Urinary bladder (tissue), 4 donors: Measurements from ENCODE around the gene DRG2. TPM values are rescaled to one million over a fixed set of nuclear protein-coding genes. Genes with fewer than 3 reads are reported as not detected.

Experiments
- DNase-seq: peaks from one replicate; pipeline ENCODE4 v3.0.0-alpha.2; 2015; ENCODE audit errors: extremely low spot score
- H3K27ac ChIP-seq: one replicate; pipeline ENCODE4 v1.5.1; 2013; ENCODE audit warnings: low read depth, mild to moderate bottlenecking, moderate library complexity
- H3K36me3 ChIP-seq: one replicate; pipeline ENCODE4 v1.6.1; 2013; ENCODE audit warnings: mild to moderate bottlenecking, moderate library complexity; ENCODE audit not compliant: insufficient read depth
- H3K4me1 ChIP-seq: one replicate; pipeline ENCODE4 v1.6.1; 2013; ENCODE audit warnings: mild to moderate bottlenecking, moderate library complexity; ENCODE audit not compliant: insufficient read depth
- H3K4me3 ChIP-seq: one replicate; pipeline ENCODE4 v1.5.1; 2013; ENCODE audit warnings: low read depth, low read length
- WGBS: extraction: QIAGEN DNeasy Blood & Tissue Kit; methylation state at CpG from one replicate; pipeline ENCODE4 v1.1.7; 2013; 5-methylcytosine and 5-hydroxymethylcytosine counted together
- polyA plus RNA-seq: library from polyadenylated mRNA; stranded (reverse); fragments of 200-250 nt; gene quantifications from one replicate; pipeline ENCODE4 v1.2.3, GENCODE V29; 2013
- total RNA-seq: library from RNA; depleted of rRNA; stranded (reverse); fragments of >200 nt; gene quantifications from one replicate; pipeline ENCODE4 v1.2.3, GENCODE V29; 2014
- donor health status: healthy with polysubstance abuse.
- donor health status: healthy.

DRG2 gene
- total and polyA plus RNA-seq, 2 donors: 20.3 to 35.9 TPM

GRCh38 chr17:18059283-18059682, 28.5 kb upstream of the DRG2 start:
- H3K36me3 ChIP-seq: peaks cover 4% of the 10 kb centered on the region
- no peak for DNase-seq
- WGBS: 73% methylated on average over 5 of the region's 5 CpGs
- no peak overlapping the region for H3K27ac ChIP-seq
- H3K4me1 ChIP-seq: no peaks in the 10 kb centered on the region
- no peak overlapping the region for H3K4me3 ChIP-seq

GRCh38 chr17:18064053-18064452, 23.7 kb upstream of the DRG2 start:
- Histone ChIP-seq H3K36me3 (peaks cover 4% of the 10 kb centered on the region), H3K4me1 (no peaks in the 10 kb centered on the region), H3K4me3 (no peak overlapping the region), H3K27ac (no peak overlapping the region)
- 73% methylated on average over 2 of the region's 2 CpGs for WGBS
- DNase-seq: no peak

DNA sequence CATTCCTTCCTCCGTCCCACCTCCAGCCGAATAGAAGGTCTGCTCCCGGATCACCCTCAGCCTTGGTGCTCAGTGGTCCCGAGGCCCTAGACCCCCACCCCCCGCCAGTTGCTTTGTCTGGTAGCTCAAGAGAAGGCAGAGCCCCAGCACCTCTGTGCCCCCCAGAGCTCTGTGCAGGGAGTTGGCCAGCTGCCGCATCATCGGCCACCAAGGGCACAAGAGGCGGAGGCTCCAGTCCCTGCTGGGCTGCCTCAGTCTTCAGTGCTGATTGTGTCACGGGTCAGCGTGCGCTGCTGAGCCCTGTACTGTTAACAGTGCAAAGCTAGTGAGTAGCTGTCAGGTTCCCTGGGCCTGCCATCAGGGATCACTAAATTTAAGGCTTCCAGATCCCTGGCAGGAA, 22.2 kb upstream of the DRG2 start:
- Histone ChIP-seq H3K36me3 (peaks cover 4% of the 10 kb centered on the region), H3K4me1 (no peaks in the 10 kb centered on the region), H3K4me3 (no peak overlapping the region), H3K27ac (no peak overlapping the region)
- DNase-seq: no peak
- WGBS: 95% methylated on average over 11 of the region's 11 CpGs

- Histone ChIP-seq H3K4me3 (no peak overlapping the region), H3K4me1 (no peaks in the 10 kb centered on the region), H3K36me3 (peaks cover 1% of the 10 kb centered on the region), H3K27ac (no peak overlapping the region)
- WGBS: 93% methylated on average over 4 of the region's 4 CpGs
- DNase-seq: no peak
These were observed 20.9 kb upstream of the DRG2 start for GRCh38 chr17:18066866-18067265.

- DNase-seq: no peak
- over 99% methylated on average over 2 of the region's 2 CpGs for WGBS
- no peak overlapping the region for H3K4me3 ChIP-seq
- H3K36me3 ChIP-seq: no peaks in the 10 kb centered on the region
- H3K4me1 ChIP-seq: no peaks in the 10 kb centered on the region
- no peak overlapping the region for H3K27ac ChIP-seq
These were observed 18.6 kb upstream of the DRG2 start for GRCh38 chr17:18069101-18069500.

- Histone ChIP-seq H3K4me1 (no peaks in the 10 kb centered on the region), H3K4me3 (no peak overlapping the region), H3K36me3 (no peaks in the 10 kb centered on the region), H3K27ac (no peak overlapping the region)
- DNase-seq: no peak
- WGBS: 11% methylated on average over 8 of the region's 8 CpGs
These were observed 16.8 kb upstream of the DRG2 start for GRCh38 chr17:18070861-18071340.

- H3K4me3 ChIP-seq: no peak overlapping the region
- no peaks in the 10 kb centered on the region for H3K4me1 ChIP-seq
- no peak overlapping the region for H3K27ac ChIP-seq
- H3K36me3 ChIP-seq: no peaks in the 10 kb centered on the region
- no peak for DNase-seq
These were observed 16.0 kb upstream of the DRG2 start for GRCh38 chr17:18071751-18072150.

DNA sequence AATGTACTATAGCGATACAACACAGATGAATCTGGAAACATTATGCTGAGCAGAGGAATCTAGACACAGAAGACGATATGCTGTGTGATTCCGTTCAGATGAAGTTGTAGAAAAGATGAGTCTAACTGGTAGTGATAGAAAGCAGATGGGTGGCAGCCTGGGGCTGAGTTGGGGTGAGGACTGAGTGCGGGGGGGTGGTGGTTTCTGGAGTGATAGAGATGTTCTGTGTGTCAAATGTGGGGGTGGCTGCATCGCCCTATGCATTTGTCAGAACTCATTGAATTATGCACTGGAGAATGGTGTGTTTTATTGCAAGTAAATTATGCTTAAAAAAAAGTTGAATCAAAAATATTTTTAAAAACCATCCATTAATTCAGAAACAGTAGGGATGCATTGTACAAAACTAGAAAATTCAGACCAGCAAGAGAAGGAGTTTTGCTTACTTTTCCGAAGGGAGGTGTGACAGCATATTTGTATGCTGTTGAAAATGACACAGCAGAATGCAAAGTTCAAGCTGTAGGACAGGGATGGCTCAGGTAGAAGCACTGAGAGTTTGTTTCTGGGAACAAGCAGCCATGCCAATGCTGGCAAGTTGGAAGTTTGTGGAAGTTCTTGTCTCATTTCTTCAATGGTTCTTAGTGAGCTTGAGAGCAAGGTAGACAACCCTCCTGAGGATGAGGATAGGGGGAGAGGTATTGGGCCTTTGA, 13.0 kb upstream of the DRG2 start:
- no peak for DNase-seq
- Histone ChIP-seq H3K4me1 (no peaks in the 10 kb centered on the region), H3K27ac (no peak overlapping the region), H3K36me3 (no peaks in the 10 kb centered on the region), H3K4me3 (no peak overlapping the region)
- WGBS: 67% methylated on average over 6 of the region's 6 CpGs

DNA sequence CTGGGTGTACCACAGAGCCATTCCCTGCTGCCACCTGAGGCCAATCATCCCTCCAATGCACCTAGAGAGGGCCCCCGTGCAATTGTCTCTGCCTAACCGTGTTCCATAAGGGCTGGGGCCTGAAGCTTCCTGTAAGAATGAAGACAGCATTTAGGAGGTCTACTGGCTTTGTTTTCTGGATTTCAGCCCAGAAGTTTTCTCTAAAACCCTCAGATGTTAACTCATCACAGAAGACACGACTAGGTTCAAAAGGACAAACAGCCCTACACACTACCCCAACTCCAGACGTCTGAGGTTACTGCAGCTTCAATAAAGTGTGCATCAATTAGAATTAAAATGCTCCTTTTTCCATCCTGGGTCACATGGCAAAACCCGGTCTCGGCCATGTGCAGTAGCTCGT, 10.8 kb upstream of the DRG2 start:
- H3K4me1 ChIP-seq: no peaks in the 10 kb centered on the region
- no peak overlapping the region for H3K4me3 ChIP-seq
- WGBS: 35% methylated on average over 7 of the region's 7 CpGs
- H3K36me3 ChIP-seq: no peaks in the 10 kb centered on the region
- DNase-seq: no peak
- no peak overlapping the region for H3K27ac ChIP-seq

- no peak for DNase-seq
- Histone ChIP-seq H3K36me3 (no peaks in the 10 kb centered on the region), H3K27ac (no peak overlapping the region), H3K4me1 (no peaks in the 10 kb centered on the region), H3K4me3 (no peak overlapping the region)
- 66% methylated on average over 4 of the region's 4 CpGs for WGBS
These were observed 8.2 kb upstream of the DRG2 start for GRCh38 chr17:18079543-18079942.

- Histone ChIP-seq H3K4me1 (no peaks in the 10 kb centered on the region), H3K36me3 (no peaks in the 10 kb centered on the region), H3K27ac (no peak overlapping the region), H3K4me3 (no peak overlapping the region)
- no peak for DNase-seq
- 85% methylated on average over 4 of the region's 4 CpGs for WGBS
These were observed 3.5 kb upstream of the DRG2 start for GRCh38 chr17:18084256-18084655.

- WGBS: 99% methylated on average over 2 of the region's 2 CpGs
- H3K4me1 ChIP-seq: no peaks in the 10 kb centered on the region
- no peak overlapping the region for H3K27ac ChIP-seq
These were observed 1.9 kb downstream of the DRG2 start for GRCh38 chr17:18089613-18090012.

GRCh38 chr17:18093616-18094408, 6.1 kb downstream of the DRG2 start:
- 76% methylated on average over 15 of the region's 15 CpGs for WGBS

More at GRCh38 chr17:18089613-18090012, 1.9 kb downstream of the DRG2 start:
- H3K36me3 ChIP-seq: no peaks in the 10 kb centered on the region
- H3K4me3 ChIP-seq: no peak overlapping the region
- no peak for DNase-seq

DNA sequence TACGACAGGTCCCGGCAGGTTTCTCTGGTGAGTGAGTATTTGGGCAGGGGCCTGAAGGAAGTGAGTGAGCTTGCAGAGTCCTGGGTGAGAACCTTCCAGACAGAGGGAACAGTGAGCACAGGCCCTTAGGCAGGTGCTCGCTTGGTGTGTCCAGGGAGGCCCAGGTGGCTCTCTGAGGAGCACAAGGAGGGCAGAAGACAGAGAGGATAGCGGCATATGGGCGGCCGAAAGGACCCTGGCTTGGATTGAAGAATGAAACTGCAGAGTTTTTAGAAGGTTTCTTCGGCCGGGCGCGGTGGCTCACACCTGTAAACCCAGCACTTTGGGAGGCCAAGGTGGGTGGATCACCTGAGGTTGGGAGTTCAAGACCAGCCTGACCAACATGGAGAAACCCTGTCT, 6.7 kb downstream of the DRG2 start:
- WGBS: 98% methylated on average over 10 of the region's 10 CpGs
- no peak overlapping the region for H3K27ac ChIP-seq
- no peak for DNase-seq
- H3K4me3 ChIP-seq: no peak overlapping the region
- no peaks in the 10 kb centered on the region for H3K36me3 ChIP-seq
- H3K4me1 ChIP-seq: no peaks in the 10 kb centered on the region

More at GRCh38 chr17:18093616-18094408, 6.1 kb downstream of the DRG2 start:
- H3K4me1 ChIP-seq: no peaks in the 10 kb centered on the region
- DNase-seq: no peak
- no peak overlapping the region for H3K27ac ChIP-seq
- H3K36me3 ChIP-seq: no peaks in the 10 kb centered on the region
- no peak overlapping the region for H3K4me3 ChIP-seq
